Measurements from ENCODE around the gene KRI1.

DNA sequence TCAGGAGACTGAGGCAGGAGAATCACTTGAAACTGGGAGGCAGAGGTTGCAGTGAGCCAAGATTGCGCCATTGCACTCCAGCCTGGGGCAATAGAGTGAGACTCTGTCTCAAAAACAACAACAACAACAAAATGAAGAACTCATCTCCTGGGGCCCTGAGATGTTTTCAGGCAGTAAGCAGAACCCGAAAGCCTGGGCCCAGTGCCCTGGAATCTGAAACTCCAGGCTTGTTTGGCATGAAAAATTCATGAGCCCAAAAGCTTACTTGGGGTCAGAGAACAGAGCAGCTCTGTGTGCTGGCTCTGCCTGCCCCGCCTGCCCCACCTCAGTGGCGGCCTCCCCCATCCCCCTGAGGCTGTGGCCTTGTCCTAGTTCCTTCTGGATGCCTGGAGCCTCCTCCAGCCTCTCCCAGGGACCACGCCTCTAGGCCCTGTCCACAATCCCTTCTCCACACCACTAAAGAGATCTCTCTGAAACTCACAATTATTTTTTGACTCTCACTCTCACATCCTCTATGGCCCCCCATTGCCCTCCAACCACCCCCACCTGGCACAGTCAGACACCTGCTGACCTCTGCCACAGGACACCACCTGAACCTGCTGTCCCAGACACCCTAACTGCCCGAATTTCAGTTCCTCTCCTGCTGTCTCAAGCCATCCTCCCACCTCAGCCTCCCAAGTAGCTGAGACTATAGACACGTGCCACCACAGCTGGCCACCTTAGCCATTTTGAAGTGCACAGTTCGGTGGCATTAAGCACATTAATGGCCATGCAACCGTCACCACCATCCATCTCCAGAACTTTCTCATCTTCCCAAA is 28.2 kb upstream of the KRI1 start:
- TF ChIP-seq GATA3 (IDR thresholded peaks at IDR 0.05; ENCODE audit: low read depth, low read length) (no peak), GATA2 (IDR thresholded peaks at IDR 0.05; ENCODE audit: low read depth, low read length) (no peak)
